Activated B cell treated with CpG ODN at 0.5 μM for 24 hours (primary cell): ENCODE data around the gene KIF21B. TPM values are rescaled to one million over a fixed set of nuclear protein-coding genes. Genes with fewer than 3 reads are reported as not detected.

Experiments used
- ATAC-seq: fragments of 200-7000 bp; cut with Tn5 transposase; one replicate; pipeline ENCODE4 v1.10.0; 2021; ENCODE audit warnings: low read depth, mild to moderate bottlenecking, moderate library complexity
- CTCF ChIA-PET: fragments of 350-600 bp; sonication (Branson Sonifier 250); formaldehyde crosslinking; loops from one replicate; lab custom pipeline; 2021; ENCODE audit warnings: antibody characterized with exemption; lab: Charles Lee
- POLR2A ChIA-PET: fragments of 350-600 bp; sonication (Branson Sonifier 250); formaldehyde crosslinking; loops from one replicate; lab custom pipeline; 2021; ENCODE audit warnings: antibody characterized with exemption; lab: Charles Lee
- DNase-seq: peaks from one replicate; pipeline ENCODE4 v3.0.0; 2022
- H3K27ac Mint-ChIP-seq: one replicate; pipeline ENCODE4 v1.8.0; 2020; ENCODE audit warnings: mixed read lengths
- H3K27me3 Mint-ChIP-seq: one replicate; pipeline ENCODE4 v1.8.0; 2021; ENCODE audit warnings: mixed read lengths
- H3K36me3 Mint-ChIP-seq: one replicate; pipeline ENCODE4 v1.8.0; 2021; ENCODE audit warnings: low read depth, mixed read lengths
- H3K4me1 Mint-ChIP-seq: one replicate; pipeline ENCODE4 v1.8.0; 2021; ENCODE audit warnings: mixed read lengths
- H3K4me3 Mint-ChIP-seq: one replicate; pipeline ENCODE4 v1.8.0; 2020; ENCODE audit warnings: mild to moderate bottlenecking, mixed read lengths
- H3K9me3 Mint-ChIP-seq: one replicate; pipeline ENCODE4 v1.8.0; 2020; ENCODE audit warnings: mixed read lengths
- intact Hi-C: fragments of 100-400 bp; cut with micrococcal nuclease; formaldehyde crosslinking; loops from one replicate; pipeline ENCODE4 v1.15.1; 2024
- total RNA-seq: library from RNA; stranded (reverse); gene quantifications from 2 replicates; pipeline ENCODE4 v1.2.3, GENCODE V29; 2022
- TF ChIP-seq, protein P1 (sequence below): fragments of 200-600 bp; IDR thresholded peaks from one replicate; pipeline ENCODE4 v1.8.0; 2022; ENCODE audit warnings: antibody characterized with exemption, mild to moderate bottlenecking

Gene KIF21B
- total RNA-seq, 1 donor from 2014 or later = 31.8 TPM

DNA sequence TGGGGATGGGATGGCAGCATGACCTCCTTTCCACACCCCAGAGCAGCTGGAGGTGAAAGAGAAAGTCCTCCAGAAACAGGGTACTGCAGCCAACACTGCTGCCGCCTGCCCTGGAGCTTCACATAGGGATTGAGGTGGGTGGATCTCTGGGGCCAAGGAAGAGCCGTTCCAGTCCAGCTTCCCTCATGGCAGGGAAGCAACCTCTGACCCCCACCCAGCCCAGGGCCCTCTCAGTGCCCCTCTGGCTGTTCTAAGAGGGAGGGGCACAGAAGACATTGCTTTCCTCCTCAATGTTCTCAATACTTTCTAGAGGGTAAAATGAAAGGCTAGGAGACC is 5.7 kb downstream of the KIF21B start:
- Mint-ChIP-seq H3K4me1 (peaks cover 91% of the 10 kb centered on the region), H3K27ac (peak overlapping the region; percentile 97), H3K36me3 (peaks cover 17% of the 10 kb centered on the region), H3K9me3 (no peaks in the 10 kb centered on the region), H3K4me3 (no peak overlapping the region), H3K27me3 (no peaks in the 10 kb centered on the region)
- CTCF ChIA-PET = interaction anchor here (1.1 to 9.7 kb wide), 3 partner anchors 8 to 46 kb away, joined by 6 to 53 read pairs (median 9); no protein-coding TSS in a partner anchor
- POLR2A ChIA-PET = interaction anchor here (0.8 to 1.8 kb wide), 4 partner anchors 8 to 47 kb away, joined by 4 to 7 read pairs (median 4); no protein-coding TSS in a partner anchor
- intact Hi-C loops = loop anchor here (1.0 kb wide), 2 partner anchors 10 to 348 kb away; partner anchors contain the start of gene DDX59
- ATAC-seq (no peak), DNase-seq (no peak)
- TF ChIP-seq, protein P1, sequence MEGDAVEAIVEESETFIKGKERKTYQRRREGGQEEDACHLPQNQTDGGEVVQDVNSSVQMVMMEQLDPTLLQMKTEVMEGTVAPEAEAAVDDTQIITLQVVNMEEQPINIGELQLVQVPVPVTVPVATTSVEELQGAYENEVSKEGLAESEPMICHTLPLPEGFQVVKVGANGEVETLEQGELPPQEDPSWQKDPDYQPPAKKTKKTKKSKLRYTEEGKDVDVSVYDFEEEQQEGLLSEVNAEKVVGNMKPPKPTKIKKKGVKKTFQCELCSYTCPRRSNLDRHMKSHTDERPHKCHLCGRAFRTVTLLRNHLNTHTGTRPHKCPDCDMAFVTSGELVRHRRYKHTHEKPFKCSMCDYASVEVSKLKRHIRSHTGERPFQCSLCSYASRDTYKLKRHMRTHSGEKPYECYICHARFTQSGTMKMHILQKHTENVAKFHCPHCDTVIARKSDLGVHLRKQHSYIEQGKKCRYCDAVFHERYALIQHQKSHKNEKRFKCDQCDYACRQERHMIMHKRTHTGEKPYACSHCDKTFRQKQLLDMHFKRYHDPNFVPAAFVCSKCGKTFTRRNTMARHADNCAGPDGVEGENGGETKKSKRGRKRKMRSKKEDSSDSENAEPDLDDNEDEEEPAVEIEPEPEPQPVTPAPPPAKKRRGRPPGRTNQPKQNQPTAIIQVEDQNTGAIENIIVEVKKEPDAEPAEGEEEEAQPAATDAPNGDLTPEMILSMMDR = no peak

DNA sequence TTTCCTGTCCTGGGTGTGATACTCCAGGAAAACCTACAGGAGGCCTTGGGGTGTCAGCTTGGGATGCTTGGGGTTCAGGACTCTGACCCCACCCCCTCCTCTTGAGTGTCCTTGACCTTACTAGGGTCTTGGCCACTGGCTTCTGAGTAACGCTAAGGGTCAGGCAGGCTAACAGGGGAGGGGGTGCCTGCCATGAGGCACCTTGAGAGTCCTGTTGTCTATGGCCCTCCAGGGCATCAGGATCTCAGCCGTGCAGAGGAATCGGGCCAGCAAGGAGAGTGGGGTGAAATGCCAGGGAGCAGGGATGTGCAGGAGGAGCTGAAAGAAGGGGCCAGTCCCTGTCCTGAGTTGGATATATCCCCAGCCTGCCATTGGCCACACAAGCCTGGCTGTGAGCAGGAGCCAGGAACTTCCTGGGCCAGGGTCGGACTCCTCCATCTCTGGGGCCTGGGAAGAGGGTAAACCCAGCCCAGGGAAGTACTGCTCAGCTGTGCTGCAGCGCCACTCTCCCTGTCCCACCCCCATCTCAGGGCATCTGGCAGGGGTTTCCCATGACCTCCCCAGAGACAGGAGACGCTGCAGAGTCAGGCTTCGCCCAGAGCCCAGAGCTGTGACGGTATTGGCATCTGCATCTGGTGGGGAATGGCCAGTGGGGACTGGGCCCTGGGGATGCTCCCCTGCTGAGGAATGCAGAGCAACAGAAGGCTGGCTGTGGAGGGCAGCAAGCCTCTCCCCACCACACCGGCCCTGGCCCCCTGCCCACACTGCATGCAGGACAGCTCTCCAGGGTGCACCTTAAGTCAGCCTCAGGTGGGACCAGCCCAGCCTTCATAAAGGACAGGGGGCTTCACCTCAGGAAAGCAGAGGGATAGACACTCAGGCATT is 6.3 kb downstream of the KIF21B start:
- peak; percentile 80 for ATAC-seq
- CTCF ChIA-PET = interaction anchor here (1.1 to 9.7 kb wide), 5 partner anchors 9 to 45 kb away, joined by 3 to 53 read pairs (median 9); no protein-coding TSS in a partner anchor
- intact Hi-C loops = loop anchor here (1.0 kb wide), 2 partner anchors 10 to 348 kb away; partner anchors contain the start of gene DDX59
- Mint-ChIP-seq H3K4me1 (peaks cover 91% of the 10 kb centered on the region), H3K27ac (peak overlapping the region; percentile 97), H3K36me3 (peaks cover 16% of the 10 kb centered on the region), H3K27me3 (no peaks in the 10 kb centered on the region), H3K9me3 (no peaks in the 10 kb centered on the region), H3K4me3 (peak overlapping the region; percentile 48)
- POLR2A ChIA-PET = interaction anchor here (0.6 to 1.8 kb wide), 5 partner anchors 9 to 155 kb away, joined by 4 to 9 read pairs (median 5); no protein-coding TSS in a partner anchor
- TF ChIP-seq, protein P1 = no peak
- DNase-seq = peak; percentile 68

DNA sequence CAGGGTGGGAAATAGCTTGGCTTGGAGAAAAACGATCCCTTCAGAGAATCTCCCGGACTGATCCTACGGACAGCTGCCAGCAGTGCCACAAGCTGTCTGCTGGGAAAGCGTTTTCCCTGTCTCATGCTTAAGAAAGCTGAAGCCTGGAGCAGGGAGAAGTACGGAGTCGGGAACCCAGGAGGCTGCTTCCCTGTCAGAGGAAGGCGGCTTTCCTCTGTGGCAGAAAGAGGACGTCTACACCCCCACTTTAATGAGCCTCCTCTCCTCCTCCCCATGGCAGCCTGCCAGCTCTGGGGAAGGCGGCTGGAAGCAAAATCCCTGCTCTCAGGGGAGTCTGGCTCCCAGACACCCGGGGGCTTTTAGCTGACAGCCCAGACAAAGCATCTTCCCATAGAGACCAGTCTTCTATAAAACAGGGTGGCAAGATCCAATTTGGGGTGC is 7.3 kb downstream of the KIF21B start:
- intact Hi-C loops = no loop called here
- DNase-seq (no peak), ATAC-seq (no peak)
- ChIA-PET POLR2A (interaction anchor here (1.6 to 2.1 kb wide), 3 partner anchors 10 to 45 kb away, joined by 4 to 9 read pairs (median 7); no protein-coding TSS in a partner anchor), CTCF (interaction anchor here (1.2 to 9.7 kb wide), 6 partner anchors 10 to 44 kb away, joined by 3 to 53 read pairs (median 9); no protein-coding TSS in a partner anchor)
- TF ChIP-seq, protein P1 = no peak
- H3K4me1 Mint-ChIP-seq = peaks cover 87% of the 10 kb centered on the region
- no peaks in the 10 kb centered on the region for H3K27me3 Mint-ChIP-seq
- no peaks in the 10 kb centered on the region for H3K9me3 Mint-ChIP-seq
- H3K4me3 Mint-ChIP-seq = no peak overlapping the region
- peaks cover 18% of the 10 kb centered on the region for H3K36me3 Mint-ChIP-seq
- H3K27ac Mint-ChIP-seq = no peak overlapping the region

DNA sequence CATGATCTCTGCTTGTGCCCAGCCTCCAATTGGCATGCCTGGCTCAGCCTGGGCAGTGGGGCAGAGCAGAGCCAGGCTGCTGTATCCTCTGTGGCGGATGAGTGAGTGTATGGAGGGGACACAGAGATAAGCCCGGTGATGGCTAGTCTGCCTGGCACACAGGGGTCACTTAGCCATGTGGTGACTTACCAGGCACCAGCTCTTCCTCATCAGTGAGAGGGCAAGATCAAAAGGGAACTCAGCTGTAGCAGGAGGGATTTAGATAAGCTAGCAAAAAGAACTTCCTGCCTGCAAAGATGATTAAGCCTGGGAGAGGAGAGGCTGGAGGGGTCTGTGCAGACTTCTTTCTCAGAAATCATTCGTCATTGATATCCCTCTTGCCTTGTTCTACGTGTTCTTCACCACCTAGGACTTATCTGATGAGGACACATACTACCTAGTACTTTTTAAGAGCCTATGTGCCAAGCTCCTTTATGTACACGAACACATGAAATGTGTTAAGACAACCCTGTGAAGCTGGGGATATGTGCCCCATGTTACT is 7.9 kb downstream of the KIF21B start:
- no peak overlapping the region for H3K4me3 Mint-ChIP-seq
- intact Hi-C loops = no loop called here
- ATAC-seq = no peak

More for the DNA sequence above, 7.9 kb downstream of the KIF21B start:
- H3K27ac Mint-ChIP-seq = peak overlapping the region; percentile 35
- TF ChIP-seq, protein P1 = no peak
- H3K4me1 Mint-ChIP-seq = peaks cover 83% of the 10 kb centered on the region
- POLR2A ChIA-PET = interaction anchor here (0.8 to 2.1 kb wide), 2 partner anchors 8 to 10 kb away, joined by 3 to 9 read pairs; partner anchors contain the start of gene KIF21B
- H3K27me3 Mint-ChIP-seq = no peaks in the 10 kb centered on the region
- CTCF ChIA-PET = interaction anchor here (1.6 to 9.7 kb wide), 5 partner anchors 10 to 44 kb away, joined by 5 to 53 read pairs (median 9); no protein-coding TSS in a partner anchor
- DNase-seq = no peak
- peaks cover 18% of the 10 kb centered on the region for H3K36me3 Mint-ChIP-seq
- no peaks in the 10 kb centered on the region for H3K9me3 Mint-ChIP-seq
